ENCODE measurements around the gene PTTG1IP. TPM values are rescaled to one million over a fixed set of nuclear protein-coding genes. Genes with fewer than 3 reads are reported as not detected.

Gene PTTG1IP
- total RNA-seq, 1 experiment from 2014 or later: 96.0 TPM

- TF ChIP-seq, protein P1, sequence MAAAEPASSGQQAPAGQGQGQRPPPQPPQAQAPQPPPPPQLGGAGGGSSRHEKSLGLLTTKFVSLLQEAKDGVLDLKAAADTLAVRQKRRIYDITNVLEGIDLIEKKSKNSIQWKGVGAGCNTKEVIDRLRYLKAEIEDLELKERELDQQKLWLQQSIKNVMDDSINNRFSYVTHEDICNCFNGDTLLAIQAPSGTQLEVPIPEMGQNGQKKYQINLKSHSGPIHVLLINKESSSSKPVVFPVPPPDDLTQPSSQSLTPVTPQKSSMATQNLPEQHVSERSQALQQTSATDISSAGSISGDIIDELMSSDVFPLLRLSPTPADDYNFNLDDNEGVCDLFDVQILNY (CRISPR knock-in tag; IDR thresholded peaks at IDR 0.05): no peak
- TF ChIP-seq, protein P2, sequence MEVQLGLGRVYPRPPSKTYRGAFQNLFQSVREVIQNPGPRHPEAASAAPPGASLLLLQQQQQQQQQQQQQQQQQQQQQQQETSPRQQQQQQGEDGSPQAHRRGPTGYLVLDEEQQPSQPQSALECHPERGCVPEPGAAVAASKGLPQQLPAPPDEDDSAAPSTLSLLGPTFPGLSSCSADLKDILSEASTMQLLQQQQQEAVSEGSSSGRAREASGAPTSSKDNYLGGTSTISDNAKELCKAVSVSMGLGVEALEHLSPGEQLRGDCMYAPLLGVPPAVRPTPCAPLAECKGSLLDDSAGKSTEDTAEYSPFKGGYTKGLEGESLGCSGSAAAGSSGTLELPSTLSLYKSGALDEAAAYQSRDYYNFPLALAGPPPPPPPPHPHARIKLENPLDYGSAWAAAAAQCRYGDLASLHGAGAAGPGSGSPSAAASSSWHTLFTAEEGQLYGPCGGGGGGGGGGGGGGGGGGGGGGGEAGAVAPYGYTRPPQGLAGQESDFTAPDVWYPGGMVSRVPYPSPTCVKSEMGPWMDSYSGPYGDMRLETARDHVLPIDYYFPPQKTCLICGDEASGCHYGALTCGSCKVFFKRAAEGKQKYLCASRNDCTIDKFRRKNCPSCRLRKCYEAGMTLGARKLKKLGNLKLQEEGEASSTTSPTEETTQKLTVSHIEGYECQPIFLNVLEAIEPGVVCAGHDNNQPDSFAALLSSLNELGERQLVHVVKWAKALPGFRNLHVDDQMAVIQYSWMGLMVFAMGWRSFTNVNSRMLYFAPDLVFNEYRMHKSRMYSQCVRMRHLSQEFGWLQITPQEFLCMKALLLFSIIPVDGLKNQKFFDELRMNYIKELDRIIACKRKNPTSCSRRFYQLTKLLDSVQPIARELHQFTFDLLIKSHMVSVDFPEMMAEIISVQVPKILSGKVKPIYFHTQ (CRISPR knock-in tag; IDR thresholded peaks at IDR 0.05): no peak
- TF ChIP-seq ZSCAN18 (CRISPR knock-in tag; IDR thresholded peaks at IDR 0.05) (no peak), NFE2L1 (CRISPR knock-in tag; IDR thresholded peaks at IDR 0.05) (no peak), FOXP4 (CRISPR knock-in tag; IDR thresholded peaks at IDR 0.05) (no peak), JUN (CRISPR knock-in tag; IDR thresholded peaks at IDR 0.05) (no peak), RELA (CRISPR knock-in tag; IDR thresholded peaks at IDR 0.05; ENCODE audit: borderline replicate concordance) (no peak)
Measured at GRCh38 chr21:44917446-44918106, 44.1 kb upstream of the PTTG1IP start (continued).

- H3K4me3 Mint-ChIP-seq: no peak overlapping the region
- no peak for DNase-seq (ENCODE audit: low spot score)
- ChIA-PET CTCF (interaction anchor here (1.5 kb wide), 1 partner anchor 220 kb away, joined by 3 read pairs; no protein-coding TSS in a partner anchor), POLR2A (no interaction called here)
- TF ChIP-seq JAZF1 (CRISPR knock-in tag; IDR thresholded peaks at IDR 0.05): no peak
- TF ChIP-seq MXD4 (CRISPR knock-in tag; IDR thresholded peaks at IDR 0.05; ENCODE audit: borderline replicate concordance): no peak
- no peak for TF ChIP-seq AFF4 (CRISPR knock-in tag; IDR thresholded peaks at IDR 0.05; ENCODE audit: borderline replicate concordance)
- TF ChIP-seq, protein P3, sequence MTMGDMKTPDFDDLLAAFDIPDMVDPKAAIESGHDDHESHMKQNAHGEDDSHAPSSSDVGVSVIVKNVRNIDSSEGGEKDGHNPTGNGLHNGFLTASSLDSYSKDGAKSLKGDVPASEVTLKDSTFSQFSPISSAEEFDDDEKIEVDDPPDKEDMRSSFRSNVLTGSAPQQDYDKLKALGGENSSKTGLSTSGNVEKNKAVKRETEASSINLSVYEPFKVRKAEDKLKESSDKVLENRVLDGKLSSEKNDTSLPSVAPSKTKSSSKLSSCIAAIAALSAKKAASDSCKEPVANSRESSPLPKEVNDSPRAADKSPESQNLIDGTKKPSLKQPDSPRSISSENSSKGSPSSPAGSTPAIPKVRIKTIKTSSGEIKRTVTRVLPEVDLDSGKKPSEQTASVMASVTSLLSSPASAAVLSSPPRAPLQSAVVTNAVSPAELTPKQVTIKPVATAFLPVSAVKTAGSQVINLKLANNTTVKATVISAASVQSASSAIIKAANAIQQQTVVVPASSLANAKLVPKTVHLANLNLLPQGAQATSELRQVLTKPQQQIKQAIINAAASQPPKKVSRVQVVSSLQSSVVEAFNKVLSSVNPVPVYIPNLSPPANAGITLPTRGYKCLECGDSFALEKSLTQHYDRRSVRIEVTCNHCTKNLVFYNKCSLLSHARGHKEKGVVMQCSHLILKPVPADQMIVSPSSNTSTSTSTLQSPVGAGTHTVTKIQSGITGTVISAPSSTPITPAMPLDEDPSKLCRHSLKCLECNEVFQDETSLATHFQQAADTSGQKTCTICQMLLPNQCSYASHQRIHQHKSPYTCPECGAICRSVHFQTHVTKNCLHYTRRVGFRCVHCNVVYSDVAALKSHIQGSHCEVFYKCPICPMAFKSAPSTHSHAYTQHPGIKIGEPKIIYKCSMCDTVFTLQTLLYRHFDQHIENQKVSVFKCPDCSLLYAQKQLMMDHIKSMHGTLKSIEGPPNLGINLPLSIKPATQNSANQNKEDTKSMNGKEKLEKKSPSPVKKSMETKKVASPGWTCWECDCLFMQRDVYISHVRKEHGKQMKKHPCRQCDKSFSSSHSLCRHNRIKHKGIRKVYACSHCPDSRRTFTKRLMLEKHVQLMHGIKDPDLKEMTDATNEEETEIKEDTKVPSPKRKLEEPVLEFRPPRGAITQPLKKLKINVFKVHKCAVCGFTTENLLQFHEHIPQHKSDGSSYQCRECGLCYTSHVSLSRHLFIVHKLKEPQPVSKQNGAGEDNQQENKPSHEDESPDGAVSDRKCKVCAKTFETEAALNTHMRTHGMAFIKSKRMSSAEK (CRISPR knock-in tag; IDR thresholded peaks at IDR 0.05; ENCODE audit: borderline replicate concordance): no peak
- no peak for TF ChIP-seq IRF2 (CRISPR knock-in tag; IDR thresholded peaks at IDR 0.05; ENCODE audit: borderline replicate concordance, low read depth)
- TF ChIP-seq TEAD1 (CRISPR knock-in tag; IDR thresholded peaks at IDR 0.05): no peak
- no peak for TF ChIP-seq NR3C1 (CRISPR knock-in tag; conservative IDR thresholded peaks at IDR 0.05; ENCODE audit: low read depth)
- no peak for TF ChIP-seq GRHL2 (CRISPR knock-in tag; IDR thresholded peaks at IDR 0.05; ENCODE audit: insufficient replicate concordance, severe bottlenecking)
- no peak for TF ChIP-seq ZNF263 (CRISPR knock-in tag; IDR thresholded peaks at IDR 0.05; ENCODE audit: low read depth)
- TF ChIP-seq ETV6 (CRISPR knock-in tag; IDR thresholded peaks at IDR 0.05): no peak
- no peak for TF ChIP-seq ESRRA (CRISPR knock-in tag; IDR thresholded peaks at IDR 0.05; ENCODE audit: borderline replicate concordance)
- TF ChIP-seq SMAD3 (CRISPR knock-in tag; IDR thresholded peaks at IDR 0.05; ENCODE audit: borderline replicate concordance): no peak
- TF ChIP-seq SP1 (CRISPR knock-in tag; conservative IDR thresholded peaks at IDR 0.05): no peak
- H3K4me1 Mint-ChIP-seq: 0 out of 2 replicates have a peak, but pooled peaks cover 4% of the 10 kb centered on the region
- ATAC-seq: no peak
- no peaks in the 10 kb centered on the region for H3K9me3 Mint-ChIP-seq
- no peak overlapping the region for H3K27ac Mint-ChIP-seq
- no peaks in the 10 kb centered on the region for H3K27me3 Mint-ChIP-seq (ENCODE audit: low read depth)
- no peaks in the 10 kb centered on the region for H3K36me3 Mint-ChIP-seq
Measured at GRCh38 chr21:44916965-44917364, 43.5 kb upstream of the PTTG1IP start.
